NCI-H187 treated with DMSO at 0.1 percent for 48 hours (cell line): ENCODE measurements around the gene JTB.

Source experiments
- DNase-seq: peaks from one replicate; lab custom pipeline; 2025; lab: John Stamatoyannopoulos, UW

The JTB gene

GRCh38 chr1:153932156-153933131, 45.0 kb downstream of the JTB start:
- DNase-seq, result no peak

- no peak for DNase-seq
Measured at GRCh38 chr1:153929981-153930948, 47.2 kb downstream of the JTB start.

- no peak for DNase-seq
Measured at GRCh38 chr1:153929426-153929825, 48.0 kb downstream of the JTB start.

GRCh38 chr1:153928791-153929341, 48.6 kb downstream of the JTB start:
- DNase-seq, result no peak

- no peak for DNase-seq
Measured at GRCh38 chr1:153928245-153928644, 49.2 kb downstream of the JTB start.

GRCh38 chr1:153926405-153926804, 51.1 kb downstream of the JTB start:
- no peak for DNase-seq
